ENCODE measurements around the gene IGF2BP2.

- TF ChIP-seq, protein P1, sequence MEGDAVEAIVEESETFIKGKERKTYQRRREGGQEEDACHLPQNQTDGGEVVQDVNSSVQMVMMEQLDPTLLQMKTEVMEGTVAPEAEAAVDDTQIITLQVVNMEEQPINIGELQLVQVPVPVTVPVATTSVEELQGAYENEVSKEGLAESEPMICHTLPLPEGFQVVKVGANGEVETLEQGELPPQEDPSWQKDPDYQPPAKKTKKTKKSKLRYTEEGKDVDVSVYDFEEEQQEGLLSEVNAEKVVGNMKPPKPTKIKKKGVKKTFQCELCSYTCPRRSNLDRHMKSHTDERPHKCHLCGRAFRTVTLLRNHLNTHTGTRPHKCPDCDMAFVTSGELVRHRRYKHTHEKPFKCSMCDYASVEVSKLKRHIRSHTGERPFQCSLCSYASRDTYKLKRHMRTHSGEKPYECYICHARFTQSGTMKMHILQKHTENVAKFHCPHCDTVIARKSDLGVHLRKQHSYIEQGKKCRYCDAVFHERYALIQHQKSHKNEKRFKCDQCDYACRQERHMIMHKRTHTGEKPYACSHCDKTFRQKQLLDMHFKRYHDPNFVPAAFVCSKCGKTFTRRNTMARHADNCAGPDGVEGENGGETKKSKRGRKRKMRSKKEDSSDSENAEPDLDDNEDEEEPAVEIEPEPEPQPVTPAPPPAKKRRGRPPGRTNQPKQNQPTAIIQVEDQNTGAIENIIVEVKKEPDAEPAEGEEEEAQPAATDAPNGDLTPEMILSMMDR (conservative IDR thresholded peaks at IDR 0.05; ENCODE audit: low read depth, low read length): no peak
- TF ChIP-seq MXI1 (IDR thresholded peaks at IDR 0.05; ENCODE audit: borderline replicate concordance, low read depth, low read length): no peak
- no peak for TF ChIP-seq POLR2A (IDR thresholded peaks at IDR 0.05; ENCODE audit: low read depth, low read length)
- TF ChIP-seq RAD21 (IDR thresholded peaks at IDR 0.05; ENCODE audit: low read length): no peak
- TF ChIP-seq, protein P2, sequence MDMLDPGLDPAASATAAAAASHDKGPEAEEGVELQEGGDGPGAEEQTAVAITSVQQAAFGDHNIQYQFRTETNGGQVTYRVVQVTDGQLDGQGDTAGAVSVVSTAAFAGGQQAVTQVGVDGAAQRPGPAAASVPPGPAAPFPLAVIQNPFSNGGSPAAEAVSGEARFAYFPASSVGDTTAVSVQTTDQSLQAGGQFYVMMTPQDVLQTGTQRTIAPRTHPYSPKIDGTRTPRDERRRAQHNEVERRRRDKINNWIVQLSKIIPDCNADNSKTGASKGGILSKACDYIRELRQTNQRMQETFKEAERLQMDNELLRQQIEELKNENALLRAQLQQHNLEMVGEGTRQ (IDR thresholded peaks at IDR 0.05; ENCODE audit: low read depth, low read length): no peak
- TF ChIP-seq CHD1 (IDR thresholded peaks at IDR 0.05; ENCODE audit: low read depth, low read length): no peak
- no peak for TF ChIP-seq BHLHE40 (IDR thresholded peaks at IDR 0.05; ENCODE audit: low read depth, low read length)
- no peak for TF ChIP-seq CEBPB (IDR thresholded peaks at IDR 0.05; ENCODE audit: low read depth, low read length)
- TF ChIP-seq FOS (IDR thresholded peaks at IDR 0.05; ENCODE audit: low read depth, low read length): no peak
- no peak for TF ChIP-seq RFX5 (IDR thresholded peaks at IDR 0.05; ENCODE audit: low read depth, low read length)
- TF ChIP-seq RCOR1 (IDR thresholded peaks at IDR 0.05; ENCODE audit: insufficient replicate concordance, low read length): no peak
- no peak for TF ChIP-seq SMC3 (IDR thresholded peaks at IDR 0.05; ENCODE audit: low read depth, low read length)
- TF ChIP-seq ELK1 (IDR thresholded peaks at IDR 0.05; ENCODE audit: borderline replicate concordance, low read depth, low read length): no peak
- TF ChIP-seq NFE2L2 (IDR thresholded peaks at IDR 0.05; ENCODE audit: low read depth, low read length): no peak
Measured at GRCh38 chr3:185737740-185738680, 86.8 kb downstream of the IGF2BP2 start.
